ENCODE results near the gene AOAH.

Gene AOAH, protein sequence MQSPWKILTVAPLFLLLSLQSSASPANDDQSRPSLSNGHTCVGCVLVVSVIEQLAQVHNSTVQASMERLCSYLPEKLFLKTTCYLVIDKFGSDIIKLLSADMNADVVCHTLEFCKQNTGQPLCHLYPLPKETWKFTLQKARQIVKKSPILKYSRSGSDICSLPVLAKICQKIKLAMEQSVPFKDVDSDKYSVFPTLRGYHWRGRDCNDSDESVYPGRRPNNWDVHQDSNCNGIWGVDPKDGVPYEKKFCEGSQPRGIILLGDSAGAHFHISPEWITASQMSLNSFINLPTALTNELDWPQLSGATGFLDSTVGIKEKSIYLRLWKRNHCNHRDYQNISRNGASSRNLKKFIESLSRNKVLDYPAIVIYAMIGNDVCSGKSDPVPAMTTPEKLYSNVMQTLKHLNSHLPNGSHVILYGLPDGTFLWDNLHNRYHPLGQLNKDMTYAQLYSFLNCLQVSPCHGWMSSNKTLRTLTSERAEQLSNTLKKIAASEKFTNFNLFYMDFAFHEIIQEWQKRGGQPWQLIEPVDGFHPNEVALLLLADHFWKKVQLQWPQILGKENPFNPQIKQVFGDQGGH

DNA sequence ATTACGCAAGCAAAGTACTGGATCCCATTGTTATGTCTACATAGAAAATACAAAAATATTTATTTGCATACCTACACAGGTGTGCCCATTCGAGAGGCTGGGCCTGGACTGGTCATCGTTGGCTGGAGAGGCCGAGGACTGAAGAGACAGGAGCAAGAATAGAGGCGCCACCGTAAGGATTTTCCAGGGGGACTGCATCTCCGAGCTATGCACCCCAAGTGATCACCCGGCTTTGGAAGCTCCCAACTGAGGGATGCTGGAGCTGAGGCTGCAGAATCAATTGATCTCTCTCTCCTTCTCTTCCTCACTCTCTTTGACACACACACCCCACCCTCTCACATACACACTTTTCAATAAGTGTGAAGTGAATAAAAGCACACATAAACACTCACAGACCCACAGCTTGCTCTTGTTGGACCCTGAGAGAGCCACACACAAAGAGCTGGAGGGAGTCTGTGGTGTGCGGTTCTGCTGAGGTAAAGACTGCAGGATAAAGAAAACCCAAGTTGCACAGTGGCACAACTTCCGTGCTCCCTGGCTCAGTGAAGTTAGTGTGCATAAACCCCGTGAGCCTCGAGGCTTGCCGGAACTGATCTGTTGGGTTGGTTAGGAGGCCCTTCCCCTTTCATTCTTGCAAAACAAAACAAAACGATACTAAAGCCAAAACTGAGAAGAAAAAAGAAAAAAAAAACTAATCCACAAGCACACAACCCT lies at the start of gene AOAH:
Gene AOAH, minus strand, starts transcription at position 544 of the 714 bp plus-strand sequence. Its CDS starts 346 bp downstream, at position 198.
- no peak for TF ChIP-seq CTCF (IDR thresholded peaks at IDR 0.05; ENCODE audit: low read depth, low read length)
- no peak for DNase-seq (ENCODE audit: low read depth in 2 of 2)
- no peak within 1 kb of the TSS for H3K4me3 ChIP-seq (replicated peaks in 1 of 2; ENCODE audit: low read depth in 2 of 2, low read length in 2 of 2)

DNA sequence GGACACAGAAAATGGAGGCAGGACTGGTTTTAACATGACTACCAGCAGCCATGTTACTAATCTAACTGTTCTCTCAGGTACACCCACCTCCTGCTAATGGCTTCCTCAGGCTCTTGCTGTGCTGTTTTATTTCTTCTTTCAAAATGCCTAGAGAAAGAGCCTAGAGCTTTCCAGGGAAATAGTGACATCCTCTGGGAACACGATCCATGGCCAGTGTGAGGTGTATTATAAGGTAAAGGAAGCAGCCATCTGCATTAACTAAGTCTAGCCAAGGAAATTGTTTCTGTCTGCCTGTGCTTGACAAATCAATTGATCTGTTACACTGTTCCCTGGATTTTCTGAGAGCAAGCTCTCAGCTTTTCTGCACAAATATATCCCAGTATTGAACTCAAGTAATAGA lies 42.2 kb upstream of the AOAH start:
- no peak for DNase-seq (ENCODE audit: low read depth in 2 of 2)
- TF ChIP-seq CTCF (IDR thresholded peaks at IDR 0.05; ENCODE audit: low read depth, low read length) = no peak
- no peak overlapping the region for H3K4me3 ChIP-seq (replicated peaks in 1 of 2; ENCODE audit: low read depth in 2 of 2, low read length in 2 of 2)

DNA sequence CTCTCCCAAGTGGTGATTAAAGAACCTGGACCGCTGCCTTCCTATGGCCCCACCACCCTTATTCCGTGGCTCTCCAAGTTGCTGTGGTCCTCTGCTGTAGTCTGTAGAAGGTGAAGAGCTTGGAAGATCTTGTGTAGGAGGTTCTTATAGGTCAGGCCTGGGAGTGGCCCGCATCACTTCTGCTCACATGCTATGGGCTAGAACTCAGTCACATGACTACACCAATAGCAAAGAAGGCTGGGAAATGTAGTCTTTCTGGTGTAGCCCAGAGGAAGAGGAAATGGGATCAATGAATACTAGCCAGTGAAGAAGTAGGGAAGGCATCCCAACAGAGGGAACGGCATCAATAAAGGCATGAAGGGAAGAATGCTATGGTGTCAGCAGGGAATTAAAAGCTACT lies 41.3 kb upstream of the AOAH start:
- no peak for DNase-seq (ENCODE audit: low read depth in 2 of 2)
- TF ChIP-seq CTCF (IDR thresholded peaks at IDR 0.05; ENCODE audit: low read depth, low read length) = no peak
- H3K4me3 ChIP-seq (replicated peaks in 1 of 2; ENCODE audit: low read depth in 2 of 2, low read length in 2 of 2) = no peak overlapping the region

GRCh38 chr7:36764929-36765328 lies 40.6 kb upstream of the AOAH start:
- no peak for TF ChIP-seq CTCF (IDR thresholded peaks at IDR 0.05; ENCODE audit: low read depth, low read length)
- H3K4me3 ChIP-seq (replicated peaks in 1 of 2; ENCODE audit: low read depth in 2 of 2, low read length in 2 of 2) = no peak overlapping the region
- peak in 1 of 2 donors; percentile 40 for DNase-seq (ENCODE audit: low read depth in 2 of 2)

- TF ChIP-seq CTCF (IDR thresholded peaks at IDR 0.05; ENCODE audit: low read depth, low read length) = no peak
- H3K4me3 ChIP-seq (replicated peaks in 1 of 2; ENCODE audit: low read depth in 2 of 2, low read length in 2 of 2) = no peak overlapping the region
- DNase-seq (ENCODE audit: low read depth in 2 of 2) = no peak
These were observed 39.0 kb upstream of the AOAH start for GRCh38 chr7:36763132-36763816.

- H3K4me3 ChIP-seq (replicated peaks in 1 of 2; ENCODE audit: low read depth in 2 of 2, low read length in 2 of 2) = no peak overlapping the region
- DNase-seq (ENCODE audit: low read depth in 2 of 2) = no peak
- no peak for TF ChIP-seq CTCF (IDR thresholded peaks at IDR 0.05; ENCODE audit: low read depth, low read length)
These were observed 38.1 kb upstream of the AOAH start for GRCh38 chr7:36762394-36762793.

All from cardiac fibroblast (primary cell).